ENCODE results near the gene DAPK3.

- TF ChIP-seq ZNF701 (tag by site-specific recombination; IDR thresholded peaks at IDR 0.05) (no peak), CTCF (tag by site-specific recombination; IDR thresholded peaks at IDR 0.05) (no peak), REST (tag by site-specific recombination; IDR thresholded peaks at IDR 0.05) (no peak), ZNF133 (tag by site-specific recombination; IDR thresholded peaks at IDR 0.05) (no peak)
Measured at GRCh38 chr19:4012092-4012974, 41.4 kb upstream of the DAPK3 start.
